Ovary (tissue), 9 donors: ENCODE data around the gene GJB3. TPM values are rescaled to one million over a fixed set of nuclear protein-coding genes. Genes with fewer than 3 reads are reported as not detected.

Experiments used
- DNase-seq, 5 donors: peaks; one replicate each; pipeline ENCODE4 v3.0.0-alpha.2; 2019 to 2020
- H3K27ac ChIP-seq, 2 donors: fragments of 200-600 bp; one replicate each; pipeline versions ENCODE4 v1.5.1 to v1.8.0; 2019 to 2022
- H3K27me3 ChIP-seq: fragments of 200-600 bp; one replicate; pipeline ENCODE4 v1.8.0; 2022
- H3K36me3 ChIP-seq: fragments of 200-600 bp; sonication (generic); one replicate; pipeline ENCODE4 v1.5.1; 2019
- H3K4me1 ChIP-seq: one replicate; pipeline ENCODE4 v1.8.1; 2013; ENCODE audit warnings: mild to moderate bottlenecking, moderate library complexity; ENCODE audit not compliant: insufficient read depth
- H3K4me3 ChIP-seq: fragments of 200-600 bp; sonication (generic); one replicate; pipeline ENCODE4 v1.5.1; 2017
- H3K9me3 ChIP-seq, 2 donors: fragments of 200-600 bp in 1 of 2; sonication (generic) in 1 of 2; one replicate each; pipeline versions ENCODE4 v1.5.1 to v1.8.1; 2013 to 2019; ENCODE audit warnings: mild to moderate bottlenecking in 1 of 2, moderate library complexity in 1 of 2
- CTCF ChIP-seq, 3 donors: fragments of 450-650 bp in 2 of 3; fragments of 200-600 bp in 1 of 3; IDR thresholded peaks; one replicate each; pipeline versions ENCODE4 v1.5.1 to v1.8.0; 2016 to 2022; ENCODE audit warnings: antibody characterized with exemption in 3 of 3, mild to moderate bottlenecking in 1 of 3
- EP300 ChIP-seq: sonication (generic); formaldehyde crosslinking; IDR thresholded peaks from one replicate; pipeline ENCODE4 v1.6.1; 2017; ENCODE audit warnings: antibody characterized with exemption
- POLR2A ChIP-seq: fragments of 450-650 bp; IDR thresholded peaks from one replicate; pipeline ENCODE4 v1.6.1; 2017; ENCODE audit warnings: antibody characterized with exemption, mild to moderate bottlenecking, moderate library complexity
- WGBS, 3 donors: extraction: QIAGEN DNeasy Blood & Tissue Kit in 1 of 3; methylation state at CpG; one replicate each; pipeline versions ENCODE4 v1.1.5 to v1.1.7; 2013 to 2017; 5-methylcytosine and 5-hydroxymethylcytosine counted together
- intact Hi-C, 4 donors: fragments of 100-400 bp; cut with DNase I; formaldehyde crosslinking; loops; one replicate each; pipeline versions ENCODE4 v1.11.0 to v1.15.1; 2022 to 2023
- polyA plus RNA-seq, 2 donors: library from polyadenylated mRNA; stranded (reverse); fragments of 200-250 nt in 1 of 2; fragments of 350-450 nt in 1 of 2; fragmentation: Illumina TruSeq in 1 of 2; extraction: RNeasy Lipid Tissue Mini Kit (QIAGEN cat#74804) in 1 of 2; gene quantifications; one replicate each; pipeline ENCODE4 v1.2.3, GENCODE V29; 2013 to 2014
- total RNA-seq, 7 donors: library from RNA; depleted of rRNA in 2 of 7; stranded (reverse); fragments of >200 nt in 2 of 7; fragmentation: NEBNext Ultra II Directional in 3 of 7; extraction: Animal tissue kit (Norgen Biotek cat#: 25700) in 3 of 7; gene quantifications; one replicate each; pipeline versions ENCODE4 v1.1.0 to v1.2.4, GENCODE V29; 2016 to 2023
- donor health status: DM: no; HTN: no; CAD: no; lungs with moderate emphysema.
- donor health status: DM: no; HTN: no; CAD: no.
- donor health status: Bipolar disorder and iron deficiency.
- donor health status: DM: yes; HTN: yes; CAD: no.
- donor health status: DM: no; HTN: no; CAD: no.
- donor health status: DM: yes; HTN: yes; CAD: no.

GJB3 gene
- total and polyA plus RNA-seq, 9 donors, result 0.23 to 1.7 (median 0.32) TPM; not detected in 5

GRCh38 chr1:34785231-34785874 is 4.3 kb downstream of the GJB3 start:
- whole genome bisulfite sequencing, 3 donors, result 78 to 85% (median 82%) methylated on average over 22 of the region's 22 CpGs
- H3K27me3 ChIP-seq, result no peaks in the 10 kb centered on the region

GRCh38 chr1:34785875-34786470 is 5.0 kb downstream of the GJB3 start:
- intact Hi-C loops, result loop anchor here in 2 of 4 donors (5.0 kb wide), 2 partner anchors 66 to 81 kb away; no protein-coding TSS in a partner anchor
- no peaks in the 10 kb centered on the region for H3K9me3 ChIP-seq
- no peak for DNase-seq
- H3K27ac ChIP-seq, result no peak overlapping the region
- H3K4me1 ChIP-seq, result peaks cover 3% of the 10 kb centered on the region
- no peaks in the 10 kb centered on the region for H3K36me3 ChIP-seq
- TF ChIP-seq EP300 (no peak), POLR2A (no peak), CTCF (IDR thresholded peaks at IDR 0.05) (no peak)
- WGBS, 3 donors, result 55 to 62% (median 55%) methylated on average over 4 of the region's 4 CpGs
- H3K4me3 ChIP-seq, result no peak overlapping the region
- no peaks in the 10 kb centered on the region for H3K27me3 ChIP-seq

More at GRCh38 chr1:34785231-34785874, 4.3 kb downstream of the GJB3 start:
- Histone ChIP-seq H3K4me3 (no peak overlapping the region), H3K4me1 (peaks cover 4% of the 10 kb centered on the region), H3K27ac (no peak overlapping the region), H3K36me3 (no peaks in the 10 kb centered on the region), H3K9me3 (no peaks in the 10 kb centered on the region)
- no peak for DNase-seq
- TF ChIP-seq POLR2A (no peak), CTCF (IDR thresholded peaks at IDR 0.05) (no peak), EP300 (no peak)
- intact Hi-C loops, result loop anchor here in 2 of 4 donors (5.0 kb wide), 2 partner anchors 67 to 82 kb away; no protein-coding TSS in a partner anchor

GRCh38 chr1:34786521-34787325 is 5.7 kb downstream of the GJB3 start:
- DNase-seq, result peak; percentile 43 to 73 (median 53)

More at GRCh38 chr1:34786521-34787325, 5.7 kb downstream of the GJB3 start:
- H3K27ac ChIP-seq, result no peak overlapping the region
- no peaks in the 10 kb centered on the region for H3K27me3 ChIP-seq
- no peaks in the 10 kb centered on the region for H3K9me3 ChIP-seq
- TF ChIP-seq POLR2A, result no peak
- TF ChIP-seq CTCF (IDR thresholded peaks at IDR 0.05), result peak; percentile 21 to 51 (median 42)
- intact Hi-C loops, result loop anchor here in 2 of 4 donors (5.0 kb wide), 2 partner anchors 66 to 81 kb away; no protein-coding TSS in a partner anchor
- H3K4me3 ChIP-seq, result no peak overlapping the region
- 48 to 50% (median 49%) methylated on average over 14 of the region's 14 CpGs for WGBS, 3 donors
- H3K4me1 ChIP-seq, result no peaks in the 10 kb centered on the region
- H3K36me3 ChIP-seq, result no peaks in the 10 kb centered on the region
